ENCODE data around the gene SALL1.

Gene SALL1

GRCh38 chr16:51113236-51114125 lies 37.6 kb downstream of the SALL1 start:
- no peak for DNase-seq (ENCODE audit: low spot score)
- TF ChIP-seq CTCF (IDR thresholded peaks at IDR 0.05), result no peak
- peak overlapping the region; percentile 1 for H3K4me3 ChIP-seq
- H3K27ac ChIP-seq, result no peak overlapping the region

- Histone ChIP-seq H3K4me3 (no peak overlapping the region), H3K27ac (no peak overlapping the region)
- TF ChIP-seq CTCF (IDR thresholded peaks at IDR 0.05), result no peak
- DNase-seq (ENCODE audit: low spot score), result no peak
Observed at GRCh38 chr16:51112323-51112722, 38.7 kb downstream of the SALL1 start.

GRCh38 chr16:51111759-51112158 lies 39.3 kb downstream of the SALL1 start:
- Histone ChIP-seq H3K4me3 (no peak overlapping the region), H3K27ac (no peak overlapping the region)
- DNase-seq (ENCODE audit: low spot score), result no peak
- no peak for TF ChIP-seq CTCF (IDR thresholded peaks at IDR 0.05)

- no peak for DNase-seq (ENCODE audit: low spot score)
- no peak overlapping the region for H3K27ac ChIP-seq
- no peak overlapping the region for H3K4me3 ChIP-seq
- no peak for TF ChIP-seq CTCF (IDR thresholded peaks at IDR 0.05)
Observed at GRCh38 chr16:51110700-51111157, 40.3 kb downstream of the SALL1 start.

GRCh38 chr16:51109173-51109572 lies 41.9 kb downstream of the SALL1 start:
- Histone ChIP-seq H3K27ac (no peak overlapping the region), H3K4me3 (no peak overlapping the region)
- no peak for DNase-seq (ENCODE audit: low spot score)
- TF ChIP-seq CTCF (IDR thresholded peaks at IDR 0.05), result no peak

- Histone ChIP-seq H3K4me3 (no peak overlapping the region), H3K27ac (no peak overlapping the region)
- TF ChIP-seq CTCF (IDR thresholded peaks at IDR 0.05), result no peak
- DNase-seq (ENCODE audit: low spot score), result no peak
Observed at GRCh38 chr16:51107742-51108141, 43.3 kb downstream of the SALL1 start.

- no peak overlapping the region for H3K27ac ChIP-seq
- TF ChIP-seq CTCF (IDR thresholded peaks at IDR 0.05), result no peak
- DNase-seq (ENCODE audit: low spot score), result no peak
- H3K4me3 ChIP-seq, result no peak overlapping the region
Observed at GRCh38 chr16:51106535-51106934, 44.5 kb downstream of the SALL1 start.
